GM12873 (cell line): ENCODE measurements around the gene DNAJC27.

ENCODE experiments used
- CTCF ChIP-seq: IDR thresholded peaks from 2 replicates; pipeline ENCODE4 v1.5.1; 2012; ENCODE audit warnings: low read depth, mild to moderate bottlenecking, moderate library complexity, low read length, control low read depth; ENCODE audit not compliant: insufficient read depth; ENCODE audit errors: missing control alignments

The DNAJC27 gene

DNA sequence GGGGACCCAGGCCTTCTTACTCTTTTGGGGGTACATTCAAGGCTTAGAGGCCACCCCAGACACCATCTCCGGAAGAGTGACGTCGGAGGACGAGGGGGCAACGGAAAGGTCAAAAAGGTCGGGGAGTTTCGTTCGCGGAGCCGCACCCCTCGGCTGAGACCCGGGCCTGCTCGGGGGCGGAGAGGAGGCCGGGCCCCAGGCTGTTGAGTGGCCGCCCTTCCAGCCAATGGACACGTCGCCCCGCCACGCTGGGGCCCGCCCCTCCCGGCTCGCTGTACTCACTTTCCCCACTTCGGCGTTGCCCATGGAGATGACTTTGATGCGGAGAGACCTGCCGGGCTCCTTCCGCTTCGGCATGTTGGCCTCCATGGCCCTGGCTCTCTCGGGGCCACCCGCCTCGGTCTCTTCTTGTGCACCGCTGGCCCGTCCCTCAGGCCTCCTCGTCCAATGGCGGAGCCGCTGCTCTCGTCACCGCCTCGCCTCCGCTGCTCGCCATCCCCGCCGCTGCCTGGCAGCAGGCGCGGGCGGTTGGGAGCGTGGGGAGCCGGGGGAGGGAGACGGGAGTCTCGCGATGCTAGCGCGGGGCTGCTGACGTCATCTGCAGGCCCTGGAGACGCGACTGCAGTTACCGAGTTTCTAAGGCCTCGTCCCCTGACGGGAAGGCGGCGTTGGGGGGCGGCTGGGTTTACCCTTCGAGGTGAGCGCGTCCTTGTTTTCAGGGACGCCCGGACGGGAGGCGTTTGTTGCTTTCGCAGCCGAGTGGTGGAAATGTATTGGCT lies at the start of gene DNAJC27:
Gene DNAJC27, minus strand, starts transcription at position 420 of the 779 bp plus-strand sequence. Its CDS starts 51 bp downstream, at position 369.
- no peak for TF ChIP-seq CTCF

- no peak for TF ChIP-seq CTCF
These were observed 46.9 kb upstream of the DNAJC27 start for GRCh38 chr2:25018681-25019080.

- no peak for TF ChIP-seq CTCF
These were observed 42.9 kb upstream of the DNAJC27 start for GRCh38 chr2:25014631-25015030.

GRCh38 chr2:25009954-25010353 lies 38.2 kb upstream of the DNAJC27 start:
- no peak for TF ChIP-seq CTCF

- no peak for TF ChIP-seq CTCF
These were observed 30.3 kb upstream of the DNAJC27 start for GRCh38 chr2:25002066-25002465.

DNA sequence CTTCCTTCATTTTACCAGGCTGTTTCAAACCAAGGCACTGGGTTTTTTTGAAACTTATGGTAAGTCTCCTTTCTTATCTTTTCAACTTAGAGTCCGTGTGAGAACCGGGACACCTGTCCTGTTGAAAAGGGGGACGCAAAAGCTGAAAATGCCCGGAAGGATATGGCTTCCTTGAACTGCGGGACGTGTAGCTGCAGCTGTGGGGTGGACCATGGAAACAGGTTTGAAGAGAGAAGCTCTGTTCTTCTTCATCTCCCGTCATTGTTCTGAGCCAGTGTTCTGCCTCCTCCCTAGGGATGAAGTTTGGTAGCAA lies 29.5 kb upstream of the DNAJC27 start:
- no peak for TF ChIP-seq CTCF

- TF ChIP-seq CTCF, result no peak
These were observed 29.0 kb upstream of the DNAJC27 start for GRCh38 chr2:25000503-25001324.
